ENCODE measurements around the gene GSTT4.
"Not testable (repeated sequence)": the region's sequence is repeated elsewhere in the genome, so short reads cannot be mapped to it uniquely, and the experiment has no call there.

GSTT4 gene

DNA sequence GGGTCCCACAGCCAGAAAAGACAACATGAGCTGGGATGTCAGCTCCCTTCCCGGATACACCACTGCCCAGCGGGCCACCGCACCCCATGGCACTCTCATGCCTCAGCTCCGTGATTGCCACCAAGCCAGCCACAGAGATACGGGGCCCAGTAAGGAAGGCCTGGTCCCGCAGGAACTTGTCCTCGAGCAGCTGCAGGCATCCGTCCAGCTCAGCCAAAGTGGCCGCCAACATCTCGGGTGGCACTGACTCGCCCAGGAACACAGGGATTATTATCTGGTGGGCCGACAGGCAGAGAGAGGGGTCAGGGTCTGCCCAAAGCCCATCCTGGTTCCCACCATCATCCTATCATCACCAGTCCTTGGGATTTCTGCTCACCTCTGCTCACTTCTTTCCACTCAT, 27.9 kb downstream of the GSTT4 start:
- not testable (repeated sequence) for ATAC-seq

DNA sequence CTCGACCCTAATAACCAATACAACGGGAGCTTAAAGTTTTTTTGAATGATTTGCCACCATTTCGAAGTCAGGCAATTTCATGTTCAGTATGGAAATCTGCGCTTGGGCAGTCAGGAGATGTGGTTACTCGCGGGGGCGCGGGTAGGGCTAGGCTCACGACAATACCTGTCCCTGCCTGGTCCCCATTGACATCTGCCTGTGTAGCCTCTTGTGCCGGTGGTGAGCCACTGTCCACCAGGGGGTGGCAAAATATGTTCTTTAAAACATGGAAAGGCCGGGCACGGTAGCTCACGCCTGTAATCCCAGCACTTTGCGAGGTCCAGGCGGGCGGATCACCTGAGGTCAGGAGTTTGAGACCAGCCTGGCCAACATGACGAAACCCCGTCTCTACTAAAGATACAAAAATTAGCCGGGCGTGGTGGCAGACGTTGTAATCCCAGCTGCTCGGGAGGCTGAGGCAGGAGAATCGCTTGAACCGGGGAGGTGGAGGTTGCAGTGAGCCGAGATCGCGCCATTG, 30.4 kb downstream of the GSTT4 start:
- ATAC-seq, result peak; percentile 57

DNA sequence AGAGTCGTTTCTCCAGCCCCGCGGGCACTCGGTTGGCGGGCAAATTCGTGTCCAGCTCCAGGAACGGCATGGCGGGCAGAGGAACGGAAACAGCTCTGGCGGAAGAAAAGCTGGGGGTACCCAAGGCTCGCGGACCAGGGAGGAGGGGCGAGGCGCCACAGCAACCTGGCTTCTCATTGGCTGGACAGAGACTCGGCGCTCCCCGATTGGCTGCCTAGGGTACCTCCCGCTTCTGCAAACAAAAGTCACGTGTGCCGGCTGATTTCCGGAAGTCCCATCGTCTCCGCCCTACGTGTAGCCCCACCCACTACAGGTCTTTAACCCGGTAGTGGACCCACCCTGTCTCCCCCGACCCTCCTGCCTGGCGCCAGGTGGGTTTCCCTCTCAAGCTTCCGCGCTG, 30.9 kb downstream of the GSTT4 start, which contains the start of gene DDT:
Gene DDT (minus strand): TSS at position 97 of the 400 bp plus-strand sequence. CDS start 27 bp downstream, at position 70.
- ATAC-seq, result peak; percentile 94

DNA sequence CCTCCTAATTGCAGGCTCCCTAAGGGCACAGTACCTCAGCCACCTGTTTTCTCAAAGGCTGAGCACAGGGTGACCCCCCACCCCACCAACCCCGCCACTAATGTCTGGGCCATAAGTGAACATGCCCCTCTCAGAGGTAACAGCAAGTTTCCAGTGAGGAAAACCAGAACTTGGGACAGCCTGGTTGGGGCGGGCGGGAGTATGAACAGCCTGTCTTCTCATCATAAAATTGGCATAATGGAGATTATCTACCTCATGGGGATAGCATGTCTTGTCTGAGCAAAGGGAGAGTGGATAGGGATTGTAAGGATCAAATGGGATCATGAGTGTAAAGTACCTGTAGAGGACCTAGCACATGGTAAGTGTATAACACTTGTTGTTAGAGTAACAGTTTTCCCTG, 33.3 kb downstream of the GSTT4 start:
- ATAC-seq, result not testable (repeated sequence)

DNA sequence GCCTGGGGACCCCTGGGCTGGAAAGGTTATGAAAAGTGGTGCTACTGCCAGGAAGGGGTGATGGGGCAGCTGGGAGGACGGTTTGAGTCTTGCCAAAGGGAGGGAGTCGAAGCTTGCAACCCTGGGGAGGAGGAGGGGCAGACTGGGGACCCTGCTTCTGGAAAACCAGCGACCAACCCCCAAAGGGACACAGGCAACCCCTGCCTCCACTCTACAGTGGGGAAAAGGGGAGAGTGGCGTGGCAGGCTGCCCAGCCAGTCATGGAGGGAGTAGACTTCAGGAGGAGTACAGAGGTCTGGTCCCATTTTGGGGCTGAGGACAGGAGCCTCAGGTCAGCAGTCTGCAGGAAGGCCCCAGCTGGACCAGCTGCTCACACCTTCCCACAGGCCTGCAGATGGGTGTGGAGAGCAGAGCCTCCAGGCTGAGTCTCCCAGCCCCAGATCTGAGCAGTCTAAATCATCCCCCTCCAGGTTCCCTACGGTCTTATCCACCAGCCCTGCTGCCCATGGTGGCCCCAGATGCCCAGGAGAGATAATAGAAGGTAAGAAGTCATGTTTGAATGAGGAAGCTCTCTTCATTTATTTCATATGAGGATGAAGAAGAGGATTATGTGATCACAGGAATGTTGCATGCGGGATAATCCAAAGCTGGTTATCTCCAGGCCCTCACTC, 34.3 kb downstream of the GSTT4 start:
- TF ChIP-seq TCF4 (CRISPR knock-in tag; IDR thresholded peaks at IDR 0.05; ENCODE audit: borderline replicate concordance) (no peak), BACH2 (CRISPR knock-in tag; IDR thresholded peaks at IDR 0.05; ENCODE audit: borderline replicate concordance) (no peak), ISL1 (CRISPR knock-in tag; IDR thresholded peaks at IDR 0.05) (no peak), ESRRG (CRISPR knock-in tag; IDR thresholded peaks at IDR 0.05) (no peak), ZFP30 (CRISPR knock-in tag; IDR thresholded peaks at IDR 0.05) (no peak), ZNF565 (CRISPR knock-in tag; conservative IDR thresholded peaks at IDR 0.05; ENCODE audit: low read depth) (no peak), ZNF70 (CRISPR knock-in tag; IDR thresholded peaks at IDR 0.05) (no peak), CSDC2 (CRISPR knock-in tag; IDR thresholded peaks at IDR 0.05) (no peak), RARB (CRISPR knock-in tag; IDR thresholded peaks at IDR 0.05) (no peak)
- TF ChIP-seq, protein P1, sequence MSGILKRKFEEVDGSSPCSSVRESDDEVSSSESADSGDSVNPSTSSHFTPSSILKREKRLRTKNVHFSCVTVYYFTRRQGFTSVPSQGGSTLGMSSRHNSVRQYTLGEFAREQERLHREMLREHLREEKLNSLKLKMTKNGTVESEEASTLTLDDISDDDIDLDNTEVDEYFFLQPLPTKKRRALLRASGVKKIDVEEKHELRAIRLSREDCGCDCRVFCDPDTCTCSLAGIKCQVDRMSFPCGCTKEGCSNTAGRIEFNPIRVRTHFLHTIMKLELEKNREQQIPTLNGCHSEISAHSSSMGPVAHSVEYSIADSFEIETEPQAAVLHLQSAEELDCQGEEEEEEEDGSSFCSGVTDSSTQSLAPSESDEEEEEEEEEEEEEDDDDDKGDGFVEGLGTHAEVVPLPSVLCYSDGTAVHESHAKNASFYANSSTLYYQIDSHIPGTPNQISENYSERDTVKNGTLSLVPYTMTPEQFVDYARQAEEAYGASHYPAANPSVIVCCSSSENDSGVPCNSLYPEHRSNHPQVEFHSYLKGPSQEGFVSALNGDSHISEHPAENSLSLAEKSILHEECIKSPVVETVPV (CRISPR knock-in tag; IDR thresholded peaks at IDR 0.05), result no peak
- TF ChIP-seq, protein P2, sequence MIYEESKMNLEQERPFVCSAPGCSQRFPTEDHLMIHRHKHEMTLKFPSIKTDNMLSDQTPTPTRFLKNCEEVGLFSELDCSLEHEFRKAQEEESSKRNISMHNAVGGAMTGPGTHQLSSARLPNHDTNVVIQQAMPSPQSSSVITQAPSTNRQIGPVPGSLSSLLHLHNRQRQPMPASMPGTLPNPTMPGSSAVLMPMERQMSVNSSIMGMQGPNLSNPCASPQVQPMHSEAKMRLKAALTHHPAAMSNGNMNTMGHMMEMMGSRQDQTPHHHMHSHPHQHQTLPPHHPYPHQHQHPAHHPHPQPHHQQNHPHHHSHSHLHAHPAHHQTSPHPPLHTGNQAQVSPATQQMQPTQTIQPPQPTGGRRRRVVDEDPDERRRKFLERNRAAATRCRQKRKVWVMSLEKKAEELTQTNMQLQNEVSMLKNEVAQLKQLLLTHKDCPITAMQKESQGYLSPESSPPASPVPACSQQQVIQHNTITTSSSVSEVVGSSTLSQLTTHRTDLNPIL (CRISPR knock-in tag; IDR thresholded peaks at IDR 0.05; ENCODE audit: low read depth), result no peak
- TF ChIP-seq, protein P3, sequence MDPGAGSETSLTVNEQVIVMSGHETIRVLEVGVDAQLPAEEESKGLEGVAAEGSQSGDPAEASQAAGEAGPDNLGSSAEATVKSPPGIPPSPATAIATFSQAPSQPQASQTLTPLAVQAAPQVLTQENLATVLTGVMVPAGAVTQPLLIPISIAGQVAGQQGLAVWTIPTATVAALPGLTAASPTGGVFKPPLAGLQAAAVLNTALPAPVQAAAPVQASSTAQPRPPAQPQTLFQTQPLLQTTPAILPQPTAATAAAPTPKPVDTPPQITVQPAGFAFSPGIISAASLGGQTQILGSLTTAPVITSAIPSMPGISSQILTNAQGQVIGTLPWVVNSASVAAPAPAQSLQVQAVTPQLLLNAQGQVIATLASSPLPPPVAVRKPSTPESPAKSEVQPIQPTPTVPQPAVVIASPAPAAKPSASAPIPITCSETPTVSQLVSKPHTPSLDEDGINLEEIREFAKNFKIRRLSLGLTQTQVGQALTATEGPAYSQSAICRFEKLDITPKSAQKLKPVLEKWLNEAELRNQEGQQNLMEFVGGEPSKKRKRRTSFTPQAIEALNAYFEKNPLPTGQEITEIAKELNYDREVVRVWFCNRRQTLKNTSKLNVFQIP (CRISPR knock-in tag; IDR thresholded peaks at IDR 0.05; ENCODE audit: borderline replicate concordance, low read depth), result no peak
- no peak for ATAC-seq

DNA sequence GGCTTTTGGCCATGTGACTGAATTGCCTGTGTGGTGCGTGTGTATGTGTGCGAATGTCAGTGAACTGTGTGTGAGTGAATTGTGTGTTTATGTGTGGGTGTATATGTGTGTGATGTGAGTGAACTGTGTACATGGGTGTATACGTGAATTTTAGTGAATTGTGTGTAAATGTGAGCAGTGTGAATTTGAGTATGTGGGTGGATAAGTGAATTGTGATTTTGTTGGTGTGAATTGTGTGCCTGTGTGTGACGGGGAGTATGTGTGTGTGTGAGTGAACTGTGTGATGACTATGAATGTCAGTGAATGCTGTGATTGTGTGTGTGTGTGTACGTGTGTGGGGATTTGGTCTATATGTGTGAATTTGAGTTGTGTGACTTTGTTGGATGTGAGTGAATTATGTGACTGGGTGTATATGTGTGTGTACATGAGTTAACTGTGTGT, 35.0 kb downstream of the GSTT4 start:
- TF ChIP-seq ZFP30 (CRISPR knock-in tag; IDR thresholded peaks at IDR 0.05) (no peak), ESRRG (CRISPR knock-in tag; IDR thresholded peaks at IDR 0.05) (no peak)
- no peak for ATAC-seq

DNA sequence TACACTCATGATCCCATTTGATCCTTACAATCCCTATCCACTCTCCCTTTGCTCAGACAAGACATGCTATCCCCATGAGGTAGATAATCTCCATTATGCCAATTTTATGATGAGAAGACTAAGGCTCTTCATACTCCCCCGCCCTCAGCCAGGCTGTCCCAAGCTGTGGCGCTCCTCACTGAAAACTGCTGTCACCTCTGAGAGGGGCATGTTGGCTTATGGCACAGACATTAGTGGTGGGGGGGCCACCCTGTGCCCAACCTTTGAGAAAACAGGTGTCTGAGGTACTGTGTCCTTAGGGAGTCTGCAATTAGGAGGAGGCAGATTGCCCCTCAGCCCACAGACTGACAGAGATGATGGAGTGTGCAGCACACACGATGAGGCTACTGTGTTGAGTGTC, 36.2 kb downstream of the GSTT4 start:
- no peak for ATAC-seq
- TF ChIP-seq ARNTL (CRISPR knock-in tag; IDR thresholded peaks at IDR 0.05; ENCODE audit: borderline replicate concordance, low read depth), result no peak
- no peak for TF ChIP-seq ZFP3 (CRISPR knock-in tag; IDR thresholded peaks at IDR 0.05)
- TF ChIP-seq SNAI2 (CRISPR knock-in tag; IDR thresholded peaks at IDR 0.05), result no peak
- no peak for TF ChIP-seq RARB (CRISPR knock-in tag; IDR thresholded peaks at IDR 0.05)
- no peak for TF ChIP-seq PPARA (CRISPR knock-in tag; IDR thresholded peaks at IDR 0.05; ENCODE audit: borderline replicate concordance)
- TF ChIP-seq, protein P3 (CRISPR knock-in tag; IDR thresholded peaks at IDR 0.05; ENCODE audit: borderline replicate concordance, low read depth), result no peak
- TF ChIP-seq ZNF70 (CRISPR knock-in tag; IDR thresholded peaks at IDR 0.05), result no peak
- TF ChIP-seq ESRRG (CRISPR knock-in tag; IDR thresholded peaks at IDR 0.05), result no peak
- TF ChIP-seq, protein P2 (CRISPR knock-in tag; IDR thresholded peaks at IDR 0.05; ENCODE audit: low read depth), result no peak
- TF ChIP-seq, protein P1 (CRISPR knock-in tag; IDR thresholded peaks at IDR 0.05), result no peak
- TF ChIP-seq ZNF8 (CRISPR knock-in tag; IDR thresholded peaks at IDR 0.05), result no peak
- no peak for TF ChIP-seq TCF4 (CRISPR knock-in tag; IDR thresholded peaks at IDR 0.05; ENCODE audit: borderline replicate concordance)
- no peak for TF ChIP-seq ZNF565 (CRISPR knock-in tag; conservative IDR thresholded peaks at IDR 0.05; ENCODE audit: low read depth)
